Heart left ventricle (tissue), 16 donors: Measurements from ENCODE around the gene SRC. TPM values are rescaled to one million over a fixed set of nuclear protein-coding genes. Genes with fewer than 3 reads are reported as not detected.

Source experiments
- ATAC-seq, 4 donors: fragments of 200-7000 bp; cut with Tn5 transposase; one replicate each; pipeline ENCODE4 v1.9.1; 2020 to 2022; ENCODE audit warnings: moderate library complexity in 4 of 4, mild to moderate bottlenecking in 3 of 4, moderate number of reproducible peaks in 1 of 4
- DNase-seq, 5 donors: peaks; one replicate each; pipeline ENCODE4 v3.0.0-alpha.2; 2020
- H3K27ac ChIP-seq, 12 donors: fragments of 200-600 bp; sonication (generic) in 4 of 12; one replicate each; pipeline versions ENCODE4 v1.5.0 to v1.8.0; 2016 to 2022; ENCODE audit warnings: mild to moderate bottlenecking in 2 of 12
- H3K27me3 ChIP-seq, 9 donors: fragments of 200-600 bp; sonication (generic) in 2 of 9; one replicate each; pipeline versions ENCODE4 v1.5.1 to v1.8.0; 2016 to 2022; ENCODE audit warnings: mild to moderate bottlenecking in 3 of 9
- H3K36me3 ChIP-seq, 9 donors: fragments of 200-600 bp; sonication (generic) in 2 of 9; one replicate each; pipeline versions ENCODE4 v1.5.0 to v1.8.0; 2018 to 2022; ENCODE audit warnings: mild to moderate bottlenecking in 2 of 9
- H3K4me1 ChIP-seq, 12 donors: fragments of 200-600 bp; sonication (generic) in 4 of 12; one replicate each; pipeline versions ENCODE4 v1.5.0 to v1.8.0; 2016 to 2022; ENCODE audit warnings: mild to moderate bottlenecking in 3 of 12
- H3K4me3 ChIP-seq, 12 donors: fragments of 200-600 bp; sonication (generic) in 4 of 12; one replicate each; pipeline versions ENCODE4 v1.5.0 to v1.8.0; 2017 to 2022; ENCODE audit warnings: mild to moderate bottlenecking in 9 of 12, moderate library complexity in 4 of 12
- H3K9me3 ChIP-seq, 12 donors: fragments of 200-600 bp; sonication (generic) in 4 of 12; one replicate each; pipeline versions ENCODE4 v1.5.0 to v1.8.0; 2016 to 2022; ENCODE audit warnings: mild to moderate bottlenecking in 1 of 12
- POLR2A ChIP-seq, 2 donors: fragments of 450-650 bp; IDR thresholded peaks; one replicate each; pipeline ENCODE4 v1.6.1; 2017; ENCODE audit warnings: antibody characterized with exemption in 2 of 2, mild to moderate bottlenecking in 2 of 2, moderate library complexity in 2 of 2
- WGBS, 4 donors: extraction: QIAGEN DNeasy Blood & Tissue Kit in 2 of 4; methylation state at CpG; one replicate each; pipeline versions ENCODE4 v1.1.5 to v1.1.7; 2013 to 2018; 5-methylcytosine and 5-hydroxymethylcytosine counted together
- intact Hi-C, 10 donors: fragments of 100-400 bp; cut with DNase I; formaldehyde crosslinking; loops; one replicate each; pipeline versions ENCODE4 v1.11.1 to v1.14.2; 2022
- polyA plus RNA-seq, 2 donors: library from polyadenylated mRNA; stranded (reverse); fragments of 200-250 nt; gene quantifications; one replicate each; pipeline ENCODE4 v1.2.3, GENCODE V29; 2013
- total RNA-seq, 9 donors: library from RNA; depleted of rRNA in 2 of 9; stranded (reverse); fragments of >200 nt in 2 of 9; fragmentation: NEBNext Ultra II Directional in 3 of 9; extraction: Animal tissue kit (Norgen Biotek cat#: 25700) in 3 of 9; gene quantifications; one replicate each; pipeline versions ENCODE4 v1.1.0 to v1.2.4, GENCODE V29; 2016 to 2023
- TF ChIP-seq, protein P1 (sequence below), 12 donors: fragments of 200-600 bp; sonication (generic) in 4 of 12; IDR thresholded peaks; one replicate each; pipeline versions ENCODE4 v1.5.0 to v1.8.0; 2018 to 2022; ENCODE audit warnings: antibody characterized with exemption in 12 of 12, mild to moderate bottlenecking in 5 of 12
- donor health status: ischemic (EF 13 %, LVEDD 7.1; RV severe dilation, severe dysfunction).
- donor health status: healthy with polysubstance abuse.
- donor health status: DM: no; HTN: yes; CAD: no.
- donor health status: DM: no; HTN: no; CAD: no.
- donor health status: ischemic (EF 25% LVEDD 6.9; RV normal size, moderate dysfunction).
- donor health status: ischemic (EF 25% LVEDD 5.7; RV mildly dilated, moderate dysfunction).
- donor health status: healthy.
- donor health status: DM: yes; HTN: yes; CAD: no.
- donor health status: ischemic (EF 35%, LVEDD 5.7; RV mildly dilated, moderate dysfunction).
- donor health status: nonischemic (EF 11% LVEDD 7.7; RV severe dilation, severe dysfunction).
- donor health status: DM: yes; HTN: yes; CAD: no.
- donor health status: PGD.
- donor health status: ischemic (EF 29% LVEDD 5.4; RV normal size, mild dysfunction).
- donor health status: nonischemic (EF 23%, LVEDD 6.1; RV moderate dilation, normal function).

The SRC gene
- total and polyA plus RNA-seq, 11 donors, result 2.5 to 19.9 (median 5.1) TPM

GRCh38 chr20:37385659-37386504 lies 39.9 kb downstream of the SRC start:
- Histone ChIP-seq H3K4me1 (peaks cover 0 to 22% (median 3%) of the 10 kb centered on the region in 12 donors), H3K27me3 (no peaks in the 10 kb centered on the region), H3K9me3 (no peaks in the 10 kb centered on the region), H3K4me3 (no peak overlapping the region), H3K36me3 (peaks cover 0 to 6% (median 0%) of the 10 kb centered on the region in 9 donors), H3K27ac (no peak overlapping the region)
- ATAC-seq (no peak), DNase-seq (peak in 1 of 5 donors; percentile 25)
- 91 to 95% (median 93%) methylated on average over 22 to 25 of the region's 25 CpGs for WGBS, 4 donors
- TF ChIP-seq, protein P1, sequence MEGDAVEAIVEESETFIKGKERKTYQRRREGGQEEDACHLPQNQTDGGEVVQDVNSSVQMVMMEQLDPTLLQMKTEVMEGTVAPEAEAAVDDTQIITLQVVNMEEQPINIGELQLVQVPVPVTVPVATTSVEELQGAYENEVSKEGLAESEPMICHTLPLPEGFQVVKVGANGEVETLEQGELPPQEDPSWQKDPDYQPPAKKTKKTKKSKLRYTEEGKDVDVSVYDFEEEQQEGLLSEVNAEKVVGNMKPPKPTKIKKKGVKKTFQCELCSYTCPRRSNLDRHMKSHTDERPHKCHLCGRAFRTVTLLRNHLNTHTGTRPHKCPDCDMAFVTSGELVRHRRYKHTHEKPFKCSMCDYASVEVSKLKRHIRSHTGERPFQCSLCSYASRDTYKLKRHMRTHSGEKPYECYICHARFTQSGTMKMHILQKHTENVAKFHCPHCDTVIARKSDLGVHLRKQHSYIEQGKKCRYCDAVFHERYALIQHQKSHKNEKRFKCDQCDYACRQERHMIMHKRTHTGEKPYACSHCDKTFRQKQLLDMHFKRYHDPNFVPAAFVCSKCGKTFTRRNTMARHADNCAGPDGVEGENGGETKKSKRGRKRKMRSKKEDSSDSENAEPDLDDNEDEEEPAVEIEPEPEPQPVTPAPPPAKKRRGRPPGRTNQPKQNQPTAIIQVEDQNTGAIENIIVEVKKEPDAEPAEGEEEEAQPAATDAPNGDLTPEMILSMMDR (IDR thresholded peaks at IDR 0.05), result no peak
- TF ChIP-seq POLR2A (IDR thresholded peaks at IDR 0.05), result no peak
- intact Hi-C loops, result loop anchor here in 8 of 10 donors (2.0 to 10.0 kb wide), 10 partner anchors 99 to 191 kb away; partner anchors contain the start of gene MANBAL (in 1 of the 8)

DNA sequence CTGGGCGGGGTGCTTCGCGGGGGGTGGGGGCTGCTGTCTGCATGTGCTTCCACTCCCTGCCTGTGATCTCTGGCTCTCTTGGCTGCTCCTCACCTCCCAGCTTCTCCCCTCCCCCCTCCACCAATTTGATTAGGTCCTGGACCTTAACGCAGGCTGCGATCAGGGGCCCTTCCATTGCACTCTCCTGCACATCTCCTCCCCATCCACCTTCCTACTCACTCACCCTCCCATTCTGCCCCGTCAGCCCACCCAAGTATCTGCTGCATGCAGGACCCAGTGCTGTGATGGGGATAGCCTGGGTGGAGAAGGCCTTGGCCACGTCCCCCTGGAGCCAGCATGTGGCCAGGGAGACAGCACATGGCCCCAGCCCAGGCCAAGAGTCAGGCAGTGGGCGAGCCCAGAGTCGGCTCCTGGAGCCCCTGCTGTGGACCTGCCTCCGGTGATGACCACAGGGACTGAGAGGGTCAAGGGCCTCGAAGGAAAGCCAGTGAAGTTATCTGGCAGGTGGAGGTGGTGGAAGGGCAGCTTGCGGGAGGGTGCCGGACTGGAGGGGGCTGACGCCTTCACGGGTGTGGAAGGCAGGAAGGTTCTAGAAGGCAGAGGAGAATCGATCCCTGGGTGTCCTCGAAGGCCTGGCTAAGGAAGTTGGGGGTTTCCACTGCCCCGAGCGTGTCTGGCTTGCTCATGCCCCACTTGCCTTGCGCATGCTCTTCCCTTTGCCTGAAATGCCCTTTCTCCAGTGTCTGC lies 40.7 kb downstream of the SRC start:
- no peaks in the 10 kb centered on the region for H3K9me3 ChIP-seq
- 84 to 88% (median 88%) methylated on average over 20 of the region's 20 CpGs for WGBS, 4 donors
- H3K4me1 ChIP-seq, result peaks cover 0 to 20% (median 3%) of the 10 kb centered on the region in 12 donors
- no peak for ATAC-seq
- DNase-seq, result no peak
- no peaks in the 10 kb centered on the region for H3K27me3 ChIP-seq
- H3K36me3 ChIP-seq, result peaks cover 0 to 6% (median 0%) of the 10 kb centered on the region in 9 donors
- no peak for TF ChIP-seq POLR2A (IDR thresholded peaks at IDR 0.05)
- TF ChIP-seq, protein P1 (IDR thresholded peaks at IDR 0.05), result no peak
- H3K4me3 ChIP-seq, result no peak overlapping the region
- intact Hi-C loops, result loop anchor here in 7 of 10 donors (5.0 to 10.0 kb wide), 6 partner anchors 99 to 192 kb away; partner anchors contain the start of gene MANBAL (in 1 of the 7)
- H3K27ac ChIP-seq, result no peak overlapping the region

DNA sequence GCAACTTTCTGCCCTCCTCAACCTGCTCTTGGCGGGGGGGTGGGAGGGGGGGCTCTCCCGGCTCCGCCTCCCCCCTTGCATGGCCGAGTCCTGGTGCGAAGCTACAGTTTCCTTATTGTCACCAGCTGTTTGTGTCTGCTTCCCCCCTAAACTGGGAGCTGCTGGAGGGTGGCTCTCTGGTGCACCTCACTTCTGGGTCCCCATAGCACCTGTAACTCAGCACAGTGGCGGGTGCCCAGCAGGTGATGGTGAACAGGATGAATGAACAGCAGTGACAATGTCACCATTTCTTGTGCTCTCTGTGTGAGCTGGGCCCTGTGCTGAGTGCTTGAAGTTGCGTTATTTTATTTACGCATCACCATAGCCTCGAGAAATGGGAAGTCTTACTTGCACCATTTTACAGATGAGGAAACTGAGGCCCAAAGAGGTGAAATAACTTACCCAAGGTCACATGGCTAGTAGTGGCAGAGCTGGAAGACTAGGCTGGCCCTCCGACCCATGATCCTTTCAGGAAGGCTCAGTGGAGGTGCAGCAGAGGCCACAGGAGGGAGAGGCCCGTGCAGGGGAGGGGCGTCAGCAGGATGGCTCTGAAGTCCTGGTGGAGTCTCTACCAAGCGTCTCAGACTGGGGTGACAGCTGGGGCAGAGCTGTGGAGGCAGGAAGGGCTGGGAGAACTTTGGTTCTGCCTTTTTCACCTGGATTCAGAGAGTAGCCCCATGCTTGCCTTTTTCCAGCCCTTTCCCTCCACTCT lies 41.8 kb downstream of the SRC start:
- no peak for TF ChIP-seq POLR2A (IDR thresholded peaks at IDR 0.05)
- TF ChIP-seq, protein P1 (IDR thresholded peaks at IDR 0.05), result no peak
- Histone ChIP-seq H3K4me3 (no peak overlapping the region), H3K27ac (no peak overlapping the region), H3K9me3 (no peaks in the 10 kb centered on the region), H3K27me3 (no peaks in the 10 kb centered on the region), H3K4me1 (peaks cover 0 to 12% (median 3%) of the 10 kb centered on the region in 12 donors), H3K36me3 (peaks cover 0 to 6% (median 0%) of the 10 kb centered on the region in 9 donors)
- DNase-seq, result no peak
- WGBS, 4 donors, result 89 to 93% (median 92%) methylated on average over 13 of the region's 13 CpGs
- intact Hi-C loops, result loop anchor here in 7 of 10 donors (5.0 to 10.0 kb wide), 6 partner anchors 100 to 193 kb away; partner anchors contain the start of gene MANBAL (in 1 of the 7)
- no peak for ATAC-seq
